Measurements from ENCODE around the gene MGA. TPM values are rescaled to one million over a fixed set of nuclear protein-coding genes. Genes with fewer than 3 reads are reported as not detected.

MGA gene
- total RNA-seq, result 32.1 and 52.8 TPM in 2 replicates

GRCh38 chr15:41660235-41661077, at the start of gene MGA:
Gene MGA, plus strand, starts transcription at chr15:41660405.

GRCh38 chr15:41774062-41774881, 114.1 kb downstream of the MGA start, which contains the start of gene MAPKBP1:
Gene MAPKBP1, plus strand, starts transcription at chr15:41774484. Its CDS starts 792 bp downstream, at chr15:41775276.

Other genes starting within 250 kb of the MGA start
- gene RTF1, start 243.3 kb upstream of the MGA start, total RNA-seq, result 13.7 and 26.2 TPM in 2 replicates
- 1.00 and 1.7 TPM in 2 replicates for gene ITPKA, start 166.5 kb upstream of the MGA start, total RNA-seq
- gene LTK, start 146.6 kb upstream of the MGA start, total RNA-seq, result under 0.01 TPM in 1 of 2 replicates, not detected in the other
- 31.8 and 41.4 TPM in 2 replicates for gene RPAP1, start 116.1 kb upstream of the MGA start, total RNA-seq
- gene TYRO3, start 101.2 kb upstream of the MGA start, total RNA-seq, result 4.1 and 9.3 TPM in 2 replicates
- gene MAPKBP1, start 114.1 kb downstream of the MGA start, total RNA-seq, result 26.0 and 46.6 TPM in 2 replicates
- 17.8 and 18.1 TPM in 2 replicates for gene JMJD7, start 167.7 kb downstream of the MGA start, total RNA-seq
- 6.6 and 17.1 TPM in 2 replicates for gene PLA2G4B, start 178.4 kb downstream of the MGA start, total RNA-seq
- gene SPTBN5, start 233.6 kb downstream of the MGA start, total RNA-seq, result 0.34 and 1.2 TPM in 2 replicates

All from nasal cavity respiratory epithelium epithelial cell of viscerocranial mucosa (primary cell).